HL-60 (cell line): ENCODE data around the gene SEMG1.

Source experiments
- CTCF ChIP-seq: IDR thresholded peaks from one replicate; pipeline ENCODE4 v1.5.1; 2011; ENCODE audit warnings: low read length, control low read depth, inconsistent platforms; ENCODE audit not compliant: insufficient read depth
- GABPA ChIP-seq: IDR thresholded peaks from 2 replicates; pipeline ENCODE4 v1.6.1; 2012; ENCODE audit warnings: low read depth
- POLR2AphosphoS5 ChIP-seq: IDR thresholded peaks from 2 replicates; pipeline ENCODE4 v1.6.1; 2012; ENCODE audit warnings: low read depth
- SPI1 ChIP-seq: IDR thresholded peaks from 2 replicates; pipeline ENCODE4 v1.6.1; 2012; ENCODE audit warnings: low read depth, mild to moderate bottlenecking, borderline replicate concordance

DNA sequence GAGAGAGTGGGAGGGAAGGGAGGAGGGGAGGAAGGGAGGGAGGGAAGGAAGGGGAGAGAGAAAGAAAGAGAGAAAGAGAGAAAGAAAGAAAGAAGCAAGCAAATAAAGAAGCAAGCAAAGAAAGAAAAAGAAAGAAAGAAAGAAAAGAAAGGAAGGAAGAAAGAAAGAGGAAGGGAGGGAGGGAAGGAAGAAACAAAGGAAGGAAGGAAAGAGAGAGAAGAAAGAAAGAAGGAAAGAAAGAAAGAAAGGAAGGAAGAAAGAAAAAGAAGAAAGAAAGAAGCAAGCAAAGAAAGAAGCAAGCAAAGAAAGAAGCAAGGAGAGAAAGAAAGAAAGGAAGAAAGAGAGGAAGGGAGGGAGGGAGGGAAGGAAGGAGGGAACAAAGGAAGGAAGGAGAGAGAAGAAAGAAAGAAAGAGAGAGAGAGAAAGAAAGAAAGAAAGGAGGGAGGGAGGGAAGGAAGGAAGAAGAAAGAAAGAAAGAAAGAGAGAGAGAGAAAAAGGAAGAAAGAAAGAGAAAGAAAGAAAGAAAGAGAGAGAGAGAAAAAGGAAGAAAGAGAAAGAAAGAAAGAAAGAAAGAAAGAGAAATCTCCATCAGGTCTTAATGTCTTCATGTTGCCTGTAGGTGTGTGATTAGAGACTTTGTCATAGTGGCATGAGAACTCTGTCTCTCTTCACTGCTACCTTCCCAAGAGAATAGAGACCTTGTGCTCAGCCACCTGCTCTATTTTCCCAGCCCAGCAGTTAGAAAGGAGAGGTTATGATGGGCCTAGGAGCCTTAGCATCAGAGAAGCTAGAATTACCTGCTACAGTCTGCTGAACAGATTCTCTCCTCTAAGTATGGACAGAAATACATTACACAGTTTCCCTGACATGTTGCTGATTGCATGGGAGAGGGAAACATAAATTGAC is 5.0 kb downstream of the SEMG1 start:
- TF ChIP-seq POLR2AphosphoS5 (no peak), CTCF (no peak), GABPA (no peak), SPI1 (no peak)
